ES-I3 (cell line): ENCODE results near the gene SDSL.

Experiments used
- H3K36me3 ChIP-seq: 2 replicates; pipeline ENCODE4 v1.6.1; 2013; ENCODE audit warnings: mild to moderate bottlenecking, low read length, control low read depth, moderate library complexity; ENCODE audit not compliant: insufficient read depth
- H3K4me1 ChIP-seq: 2 replicates; pipeline ENCODE4 v1.6.1; 2013; ENCODE audit warnings: mild to moderate bottlenecking, control low read depth, low read length; ENCODE audit not compliant: insufficient read depth
- H3K9ac ChIP-seq: 2 replicates; pipeline ENCODE4 v1.6.1; 2013; ENCODE audit warnings: low read depth, mild to moderate bottlenecking, low read length, moderate library complexity
- H3K9me3 ChIP-seq: 2 replicates; pipeline ENCODE4 v1.6.1; 2013; ENCODE audit warnings: mild to moderate bottlenecking, low read length, moderate library complexity; ENCODE audit not compliant: control insufficient read depth, insufficient read depth

Gene SDSL, protein sequence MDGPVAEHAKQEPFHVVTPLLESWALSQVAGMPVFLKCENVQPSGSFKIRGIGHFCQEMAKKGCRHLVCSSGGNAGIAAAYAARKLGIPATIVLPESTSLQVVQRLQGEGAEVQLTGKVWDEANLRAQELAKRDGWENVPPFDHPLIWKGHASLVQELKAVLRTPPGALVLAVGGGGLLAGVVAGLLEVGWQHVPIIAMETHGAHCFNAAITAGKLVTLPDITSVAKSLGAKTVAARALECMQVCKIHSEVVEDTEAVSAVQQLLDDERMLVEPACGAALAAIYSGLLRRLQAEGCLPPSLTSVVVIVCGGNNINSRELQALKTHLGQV

DNA sequence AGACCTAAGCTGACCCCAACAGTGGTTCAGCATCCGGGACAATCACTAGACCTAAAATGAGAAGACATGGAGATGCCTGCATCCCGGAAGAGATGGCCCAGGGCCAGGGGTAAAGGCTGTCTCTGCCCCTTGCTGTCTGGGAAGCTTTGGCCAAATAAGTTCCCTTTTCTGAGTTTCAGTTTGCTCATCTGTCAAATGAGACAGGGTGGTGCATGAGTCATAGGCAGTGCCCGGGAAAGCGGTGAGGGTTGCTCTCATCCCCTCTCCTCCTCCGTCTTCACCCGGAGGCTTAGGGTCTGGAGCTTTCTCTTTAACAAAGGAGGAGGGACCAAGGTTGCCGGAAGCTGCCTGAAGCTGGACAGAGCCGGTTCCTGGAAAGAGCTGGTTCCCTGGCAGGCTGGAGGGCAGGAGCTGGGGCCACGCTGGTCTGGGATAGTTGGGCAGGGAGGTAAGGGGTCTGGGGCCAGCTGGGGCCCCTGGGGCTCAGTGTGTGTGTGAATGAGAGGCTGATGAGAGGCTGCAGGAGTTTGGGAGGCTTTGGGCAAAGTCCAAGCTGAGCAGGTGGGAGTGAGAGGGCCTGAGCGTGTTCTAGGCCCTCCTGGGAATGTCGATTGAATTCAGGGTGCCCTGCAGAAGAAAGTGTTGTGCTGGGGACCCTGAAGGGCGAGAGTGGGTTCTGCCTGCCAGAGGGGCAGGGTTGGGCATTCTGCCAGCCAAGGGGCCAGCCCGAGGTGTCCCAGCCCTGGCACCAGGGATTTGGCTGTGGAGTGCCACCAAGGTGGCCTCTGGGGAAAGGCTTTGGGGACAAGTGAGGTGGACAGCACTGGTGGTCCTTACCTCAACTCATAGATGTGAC is at the start of gene SDSL:
TSS of gene SDSL (plus strand) at position 351 of the 856 bp plus-strand sequence. CDS start 5,603 bp downstream, outside the sequence.
- Histone ChIP-seq H3K9ac (peak within 1 kb of the TSS; percentile 49), H3K36me3 (no peaks in the 10 kb centered on the region), H3K9me3 (no peaks in the 10 kb centered on the region), H3K4me1 (peaks cover 11% of the 10 kb centered on the region; the same call in 1 of the 2 replicates)

DNA sequence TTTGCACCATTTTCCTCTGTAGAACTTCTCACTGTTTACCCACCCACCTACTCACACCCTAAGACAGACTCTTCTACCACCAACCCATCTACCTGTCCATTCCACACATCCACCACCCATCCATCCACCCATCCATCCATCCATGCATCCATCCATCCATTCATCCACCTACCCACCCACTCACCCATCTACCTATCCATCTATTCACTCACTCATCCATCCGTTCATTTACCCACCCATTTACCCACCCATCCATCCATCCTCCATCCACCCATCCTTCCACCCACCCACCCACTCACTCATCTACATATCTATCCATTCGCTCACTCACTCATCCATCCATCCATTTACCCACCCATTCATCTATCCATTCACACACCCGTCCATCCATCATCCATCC is 48.7 kb upstream of the SDSL start:
- no peaks in the 10 kb centered on the region for H3K9me3 ChIP-seq
- H3K9ac ChIP-seq = no peak overlapping the region
- no peaks in the 10 kb centered on the region for H3K4me1 ChIP-seq
- H3K36me3 ChIP-seq = no peaks in the 10 kb centered on the region

DNA sequence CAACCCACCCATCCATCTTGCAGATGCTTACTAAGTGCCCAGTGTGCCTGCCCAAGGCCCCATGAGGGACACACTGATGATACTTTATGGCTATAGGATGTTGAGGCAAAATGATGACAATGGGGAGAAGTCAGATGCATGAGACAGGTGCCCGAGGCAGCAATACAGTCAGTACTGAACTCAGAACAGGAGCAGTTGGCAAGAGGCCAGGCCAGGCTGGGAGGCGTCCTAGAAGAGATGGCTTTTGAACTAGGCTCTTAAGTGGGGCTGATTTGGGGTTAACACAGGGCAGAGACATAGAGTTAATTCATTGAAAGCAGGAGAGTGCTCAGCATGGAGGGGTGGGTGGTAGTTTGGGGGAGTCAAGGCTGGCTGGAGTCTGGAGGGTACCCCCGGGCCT is 48.2 kb upstream of the SDSL start:
- H3K9ac ChIP-seq = no peak overlapping the region
- no peaks in the 10 kb centered on the region for H3K36me3 ChIP-seq
- H3K4me1 ChIP-seq = no peaks in the 10 kb centered on the region

DNA sequence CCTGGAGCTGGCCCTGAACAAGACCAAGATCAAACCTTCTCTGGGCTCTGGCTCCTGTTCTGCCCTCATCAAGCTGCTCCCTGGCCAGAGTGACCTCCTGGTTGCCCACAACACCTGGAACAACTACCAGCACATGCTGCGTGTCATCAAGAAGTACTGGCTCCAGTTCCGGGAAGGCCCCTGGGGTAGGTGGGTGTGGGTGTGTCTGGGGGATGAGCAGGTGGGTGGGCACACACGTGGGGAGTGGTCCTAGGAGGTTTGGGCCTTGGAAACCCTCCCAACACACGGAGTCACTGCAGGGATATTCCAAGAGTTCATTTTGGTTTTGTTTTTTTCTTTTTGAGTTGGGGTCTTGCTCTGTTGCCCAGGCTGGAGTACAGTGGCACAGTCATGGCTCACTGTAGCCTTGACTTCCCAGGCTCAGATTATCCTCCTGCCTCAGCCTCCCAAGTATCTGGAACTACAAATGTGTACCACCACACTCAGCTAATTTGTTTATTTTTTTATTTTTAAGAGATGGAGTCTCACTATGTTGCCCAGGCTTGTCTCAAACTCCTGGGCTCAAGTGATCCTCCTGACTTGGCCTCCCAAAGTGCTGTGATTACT is 47.3 kb upstream of the SDSL start:
- no peaks in the 10 kb centered on the region for H3K36me3 ChIP-seq
- no peak overlapping the region for H3K9ac ChIP-seq
- H3K9me3 ChIP-seq = no peaks in the 10 kb centered on the region
- H3K4me1 ChIP-seq = no peaks in the 10 kb centered on the region

More for the DNA sequence above, 48.2 kb upstream of the SDSL start:
- H3K9me3 ChIP-seq = no peaks in the 10 kb centered on the region

DNA sequence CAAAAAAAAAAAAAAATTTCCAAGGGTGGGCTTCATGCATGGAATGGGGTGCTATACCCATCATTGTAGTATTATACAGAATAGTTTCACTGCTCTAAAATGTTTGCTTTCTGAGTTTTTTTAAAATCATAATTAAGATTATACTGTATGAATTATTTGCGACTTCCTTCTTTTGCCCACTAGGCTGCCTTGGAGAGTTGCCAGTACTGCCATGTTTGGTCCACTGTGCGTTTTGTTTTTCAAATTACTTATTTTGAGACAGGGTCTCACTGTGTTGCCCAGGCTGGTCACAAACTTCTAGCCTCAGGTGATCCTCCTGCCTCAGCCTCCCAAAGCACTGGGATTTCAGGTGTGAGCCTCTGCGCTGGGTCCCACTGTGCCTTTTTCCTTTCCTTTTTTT is 43.9 kb upstream of the SDSL start:
- no peaks in the 10 kb centered on the region for H3K36me3 ChIP-seq
- H3K4me1 ChIP-seq = no peaks in the 10 kb centered on the region
- H3K9ac ChIP-seq = no peak overlapping the region
- H3K9me3 ChIP-seq = no peaks in the 10 kb centered on the region

DNA sequence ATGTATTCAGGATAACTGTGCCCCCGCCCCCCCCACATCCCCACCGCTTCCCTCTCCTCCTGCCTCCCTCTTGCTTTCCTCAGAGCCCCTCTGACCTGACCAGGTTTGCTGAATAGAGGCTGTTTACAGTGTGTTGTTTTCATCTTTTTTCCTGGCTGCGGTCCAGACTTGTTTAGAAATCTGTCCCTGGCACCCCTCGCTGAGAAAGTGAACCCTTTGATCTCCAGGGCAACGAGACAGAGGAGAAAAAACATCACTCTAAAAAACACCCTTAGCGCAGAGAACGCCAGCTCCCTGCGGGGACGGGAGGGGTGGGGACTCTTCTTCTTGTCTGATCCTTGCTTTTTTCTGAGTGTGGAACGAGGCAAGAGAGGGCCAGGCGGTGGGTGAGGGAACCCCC is 41.0 kb upstream of the SDSL start:
- H3K4me1 ChIP-seq = no peaks in the 10 kb centered on the region
- no peaks in the 10 kb centered on the region for H3K9me3 ChIP-seq
- no peaks in the 10 kb centered on the region for H3K36me3 ChIP-seq
- H3K9ac ChIP-seq = no peak overlapping the region

DNA sequence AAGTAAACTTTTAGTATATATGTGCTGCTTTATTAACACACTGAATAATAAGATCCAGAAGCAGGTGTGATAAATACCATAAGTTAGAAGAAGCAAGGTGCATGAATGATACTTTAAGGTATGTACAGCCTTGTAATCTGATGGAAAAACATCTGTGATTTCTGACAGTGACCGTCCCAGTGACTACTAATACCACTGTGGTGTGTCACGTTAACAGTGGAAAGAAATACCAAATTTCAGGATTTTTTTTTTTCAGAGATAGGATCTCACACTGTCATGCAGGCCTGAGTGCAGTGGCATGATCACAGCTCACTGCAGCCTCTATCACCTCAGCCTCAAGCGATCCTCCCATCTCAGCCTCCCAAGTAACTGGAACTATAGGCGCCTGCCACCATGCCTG is 40.0 kb upstream of the SDSL start:
- Histone ChIP-seq H3K9me3 (no peaks in the 10 kb centered on the region), H3K36me3 (no peaks in the 10 kb centered on the region), H3K4me1 (no peaks in the 10 kb centered on the region), H3K9ac (no peak overlapping the region)

DNA sequence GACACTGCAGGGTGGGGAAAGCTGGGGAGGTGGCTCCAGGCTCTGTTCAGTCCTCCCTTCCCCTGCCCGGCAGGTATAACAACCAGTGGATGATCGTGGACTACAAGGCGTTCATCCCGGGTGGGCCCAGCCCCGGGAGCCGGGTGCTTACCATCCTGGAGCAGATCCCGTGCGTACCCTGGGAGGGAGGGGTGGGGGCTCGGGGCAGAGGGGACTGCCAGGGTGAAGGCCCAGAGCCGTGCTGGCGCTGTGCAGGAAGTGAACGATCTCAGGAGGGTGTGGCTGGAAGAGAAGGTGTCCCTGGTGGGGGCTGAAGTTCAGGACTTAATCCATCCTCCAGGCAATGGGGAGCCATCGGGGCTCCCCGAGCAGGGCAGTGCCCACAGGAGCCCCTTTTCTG is 37.4 kb upstream of the SDSL start:
- no peaks in the 10 kb centered on the region for H3K4me1 ChIP-seq
- no peak overlapping the region for H3K9ac ChIP-seq
- H3K9me3 ChIP-seq = no peaks in the 10 kb centered on the region
- no peaks in the 10 kb centered on the region for H3K36me3 ChIP-seq

DNA sequence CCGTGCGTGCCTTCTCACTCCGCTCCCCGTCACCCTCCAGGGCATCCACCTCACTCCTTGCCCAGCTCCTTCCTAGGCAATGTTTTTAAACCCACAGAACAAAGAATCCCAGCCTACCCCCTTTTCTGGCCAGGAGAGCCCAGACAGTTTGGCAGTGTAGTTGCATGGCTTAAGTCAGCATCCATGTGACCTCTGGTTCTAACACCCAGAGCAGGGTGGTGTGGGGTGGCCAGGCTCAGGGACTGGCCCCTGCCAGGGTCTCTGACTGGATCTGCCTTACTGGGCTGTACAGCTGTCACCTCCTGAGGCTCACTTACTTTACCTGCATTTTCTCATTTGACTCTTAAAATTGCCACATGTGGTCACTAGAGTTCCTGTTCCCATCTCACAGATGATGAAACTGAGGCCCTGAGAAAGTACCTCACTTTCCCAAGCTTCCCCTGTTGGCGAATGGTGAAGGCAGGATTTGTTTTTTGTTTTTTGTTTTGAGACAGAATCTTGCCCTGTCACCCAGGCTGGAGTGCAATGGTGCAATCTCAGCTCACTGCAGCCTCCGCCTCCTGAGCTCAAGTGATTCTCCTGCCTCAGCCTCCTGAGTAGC is 36.8 kb upstream of the SDSL start:
- no peak overlapping the region for H3K9ac ChIP-seq
- H3K36me3 ChIP-seq = no peaks in the 10 kb centered on the region
- no peaks in the 10 kb centered on the region for H3K9me3 ChIP-seq
- no peaks in the 10 kb centered on the region for H3K4me1 ChIP-seq

DNA sequence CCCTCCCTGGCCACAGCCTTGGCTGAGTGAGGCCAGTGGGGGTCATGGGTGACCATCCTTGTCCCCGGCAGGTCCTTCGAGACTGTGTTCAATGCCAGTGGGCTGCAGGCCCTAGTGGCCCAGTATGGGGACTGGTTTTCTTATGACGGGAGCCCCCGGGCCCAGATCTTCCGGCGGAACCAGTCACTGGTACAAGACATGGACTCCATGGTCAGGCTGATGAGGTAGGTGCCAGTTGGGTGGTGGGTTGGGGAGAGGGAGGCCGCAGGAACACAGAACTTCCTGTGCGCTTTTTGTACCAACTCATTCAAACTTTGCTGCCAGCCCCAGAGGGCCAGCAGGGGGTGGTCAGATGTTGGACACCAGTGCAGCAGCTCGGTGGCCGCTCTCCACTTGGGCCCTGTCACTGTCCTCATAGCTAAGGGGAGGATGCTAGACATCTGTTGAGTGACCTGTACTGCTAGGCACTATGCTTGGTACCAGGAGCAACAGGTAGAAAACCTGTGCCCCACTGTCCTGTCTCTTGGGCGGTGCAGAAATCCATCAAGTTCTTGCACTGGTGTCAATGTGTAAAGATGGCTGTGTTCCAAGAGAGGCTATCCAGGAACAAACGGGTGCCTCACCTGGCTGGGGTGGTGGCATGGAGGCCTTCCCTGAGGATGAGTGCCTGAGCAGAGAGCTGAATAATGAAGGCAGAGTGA is 35.2 kb upstream of the SDSL start:
- Histone ChIP-seq H3K9ac (no peak overlapping the region), H3K36me3 (no peaks in the 10 kb centered on the region), H3K9me3 (no peaks in the 10 kb centered on the region), H3K4me1 (no peaks in the 10 kb centered on the region)

DNA sequence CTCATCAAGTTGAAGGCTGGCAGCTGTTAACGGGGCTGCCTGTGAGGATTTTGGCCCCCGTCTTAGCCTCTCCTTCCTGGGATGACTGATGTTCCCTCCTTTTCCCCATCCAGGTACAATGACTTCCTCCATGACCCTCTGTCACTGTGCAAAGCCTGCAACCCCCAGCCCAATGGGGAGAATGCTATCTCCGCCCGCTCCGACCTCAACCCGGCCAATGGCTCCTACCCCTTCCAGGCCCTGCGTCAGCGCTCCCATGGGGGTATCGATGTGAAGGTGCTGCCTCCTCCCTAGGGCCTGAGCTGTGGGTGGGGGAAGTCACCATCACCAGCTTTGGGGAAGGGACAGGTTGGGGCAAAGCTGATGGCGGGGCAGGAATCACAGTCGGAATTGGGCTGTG is 34.5 kb upstream of the SDSL start:
- Histone ChIP-seq H3K9me3 (no peaks in the 10 kb centered on the region), H3K9ac (no peak overlapping the region), H3K36me3 (no peaks in the 10 kb centered on the region), H3K4me1 (no peaks in the 10 kb centered on the region)

DNA sequence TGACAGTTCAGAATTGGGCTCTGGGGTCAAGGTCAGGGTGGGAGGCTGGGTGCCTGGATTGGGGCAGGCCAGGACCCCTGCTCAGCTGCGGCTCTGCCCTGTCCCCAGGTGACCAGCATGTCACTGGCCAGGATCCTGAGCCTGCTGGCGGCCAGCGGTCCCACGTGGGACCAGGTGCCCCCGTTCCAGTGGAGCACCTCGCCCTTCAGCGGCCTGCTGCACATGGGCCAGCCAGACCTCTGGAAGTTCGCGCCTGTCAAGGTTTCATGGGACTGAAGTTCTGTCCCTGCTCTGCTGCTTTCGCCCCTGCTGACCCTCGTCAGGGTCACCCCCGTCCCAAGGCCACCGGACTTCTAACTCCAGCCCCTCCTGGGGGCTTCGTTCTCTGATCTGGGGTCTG is 33.8 kb upstream of the SDSL start:
- H3K9me3 ChIP-seq = no peaks in the 10 kb centered on the region
- H3K9ac ChIP-seq = no peak overlapping the region
- no peaks in the 10 kb centered on the region for H3K4me1 ChIP-seq
- H3K36me3 ChIP-seq = no peaks in the 10 kb centered on the region

DNA sequence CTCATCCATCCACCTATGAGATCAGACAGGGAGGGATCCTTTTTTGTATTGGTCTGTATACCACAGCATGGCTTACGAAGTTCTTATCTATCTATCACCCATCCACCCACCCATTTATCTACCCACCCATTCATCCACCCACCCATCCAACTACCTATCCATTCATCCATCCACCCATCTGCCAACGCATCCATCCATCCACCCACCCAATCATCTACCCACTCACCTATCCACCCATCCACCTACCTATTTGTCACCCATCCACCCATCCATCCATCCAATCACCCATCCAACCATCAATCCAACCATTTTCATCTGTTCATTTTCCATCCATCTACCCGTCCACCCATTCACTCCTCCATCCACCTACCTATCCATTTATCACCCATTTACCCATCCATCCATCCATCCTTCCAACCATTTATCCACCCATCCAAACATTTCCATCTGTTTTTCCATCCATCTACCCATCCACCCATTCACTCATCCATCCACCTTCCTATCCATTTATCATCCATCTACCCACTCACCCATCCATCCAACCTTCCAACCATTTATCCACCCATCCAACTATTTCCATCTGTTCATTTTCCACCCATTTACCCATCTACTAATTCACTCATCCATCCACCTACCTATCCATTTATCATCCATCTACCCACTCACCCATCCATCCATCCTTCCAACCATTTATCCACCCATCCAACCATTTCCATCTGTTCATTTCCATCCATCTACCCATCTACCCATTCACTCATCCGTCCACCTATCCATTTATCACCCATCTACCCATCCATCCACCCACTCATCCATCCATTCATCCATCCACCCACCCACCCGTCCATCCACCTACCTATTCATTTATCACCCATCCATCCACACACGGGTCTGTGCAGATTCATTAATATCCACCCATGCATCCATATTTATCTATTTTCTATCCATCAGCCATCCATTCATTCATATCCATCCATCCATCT is 31.8 kb upstream of the SDSL start:
- Histone ChIP-seq H3K4me1 (no peaks in the 10 kb centered on the region), H3K9me3 (no peaks in the 10 kb centered on the region), H3K9ac (no peak overlapping the region), H3K36me3 (no peaks in the 10 kb centered on the region)
